Tibial nerve (tissue), 4 donors: ENCODE measurements around the gene ABHD16B. TPM values are rescaled to one million over a fixed set of nuclear protein-coding genes. Genes with fewer than 3 reads are reported as not detected.

Experiments
- DNase-seq, 2 donors: peaks; one replicate each; pipeline ENCODE4 v3.0.0-alpha.2; 2019; ENCODE audit warnings: low spot score in 2 of 2
- H3K27ac ChIP-seq, 4 donors: fragments of 200-600 bp; sonication (generic) in 3 of 4; one replicate each; pipeline ENCODE4 v1.5.1; 2017 to 2019; ENCODE audit warnings: mild to moderate bottlenecking in 1 of 4
- H3K27me3 ChIP-seq, 2 donors: fragments of 200-600 bp; sonication (generic) in 1 of 2; one replicate each; pipeline versions ENCODE4 v1.5.1 to v1.6.0; 2017 to 2019
- H3K36me3 ChIP-seq, 3 donors: fragments of 200-600 bp; sonication (generic); one replicate each; pipeline ENCODE4 v1.5.1; 2018 to 2019
- H3K4me1 ChIP-seq, 4 donors: fragments of 200-600 bp; sonication (generic) in 3 of 4; one replicate each; pipeline ENCODE4 v1.5.1; 2017 to 2019
- H3K4me3 ChIP-seq, 4 donors: fragments of 200-600 bp; sonication (generic) in 3 of 4; one replicate each; pipeline ENCODE4 v1.5.1; 2017 to 2019; ENCODE audit warnings: mild to moderate bottlenecking in 1 of 4, moderate library complexity in 1 of 4
- H3K9me3 ChIP-seq, 4 donors: fragments of 200-600 bp; sonication (generic) in 3 of 4; one replicate each; pipeline ENCODE4 v1.5.1; 2017 to 2019
- CTCF ChIP-seq, 5 experiments: fragments of 200-600 bp in 3 of 5; fragments of 450-650 bp in 2 of 5; sonication (generic) in 3 of 5; IDR thresholded peaks; one replicate each; pipeline ENCODE4 v1.5.1; 2016 to 2019; ENCODE audit warnings: antibody characterized with exemption in 5 of 5, mild to moderate bottlenecking in 3 of 5, moderate library complexity in 2 of 5
- EP300 ChIP-seq, 2 donors: sonication (generic); formaldehyde crosslinking; IDR thresholded peaks; one replicate each; pipeline ENCODE4 v1.6.1; 2017; ENCODE audit warnings: antibody characterized with exemption in 2 of 2, mild to moderate bottlenecking in 1 of 2
- POLR2A ChIP-seq, 2 donors: fragments of 450-650 bp; IDR thresholded peaks; one replicate each; pipeline ENCODE4 v1.6.1; 2017; ENCODE audit warnings: antibody characterized with exemption in 2 of 2, mild to moderate bottlenecking in 2 of 2, moderate library complexity in 2 of 2
- WGBS, 2 donors: methylation state at CpG; one replicate each; pipeline ENCODE4 v1.1.5; 2018; 5-methylcytosine and 5-hydroxymethylcytosine counted together
- total RNA-seq, 4 donors: library from RNA; depleted of rRNA; stranded (reverse); fragments of >200 nt; gene quantifications; one replicate each; pipeline ENCODE4 v1.1.0, GENCODE V29; 2016

ABHD16B gene
- total RNA-seq, 4 donors from 2014 or later: not detected

DNA sequence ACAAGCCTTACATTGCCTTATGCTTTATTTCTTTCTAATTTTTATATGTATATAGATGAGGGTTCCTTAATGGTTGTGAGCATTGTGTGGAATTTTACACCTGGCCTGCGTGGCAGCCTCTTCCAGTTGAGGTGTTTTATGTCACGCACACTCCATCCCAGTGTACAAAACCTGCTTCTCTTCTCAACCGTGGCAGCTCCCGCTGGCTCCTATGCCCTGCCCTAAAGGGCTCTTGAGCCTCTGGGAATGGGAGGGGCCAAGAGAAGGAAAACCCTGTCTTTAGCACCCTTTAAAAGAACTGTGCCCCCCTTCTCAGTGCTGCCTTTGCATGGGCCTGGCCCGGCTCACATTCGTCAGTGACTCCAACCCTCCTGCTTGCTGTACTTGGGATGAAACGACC, 29.3 kb downstream of the ABHD16B start:
- Histone ChIP-seq H3K4me1 (peaks cover 0 to 10% (median 4%) of the 10 kb centered on the region in 4 donors), H3K27me3 (no peaks in the 10 kb centered on the region), H3K36me3 (peaks cover 0 to 69% (median 15%) of the 10 kb centered on the region in 3 donors), H3K27ac (peak overlapping the region in 1 of 4 donors; percentile 56), H3K9me3 (no peaks in the 10 kb centered on the region), H3K4me3 (no peak overlapping the region)
- no peak for DNase-seq
- TF ChIP-seq EP300 (IDR thresholded peaks at IDR 0.05) (no peak), POLR2A (IDR thresholded peaks at IDR 0.05) (no peak), CTCF (IDR thresholded peaks at IDR 0.05) (no peak)
- 71 to 79% methylated on average over 7 of the region's 7 CpGs for WGBS, 2 donors

GRCh38 chr20:63891061-63892002, 30.0 kb downstream of the ABHD16B start:
- H3K36me3 ChIP-seq: peaks cover 0 to 62% (median 15%) of the 10 kb centered on the region in 3 donors
- TF ChIP-seq CTCF (IDR thresholded peaks at IDR 0.05) (no peak), EP300 (IDR thresholded peaks at IDR 0.05) (no peak), POLR2A (IDR thresholded peaks at IDR 0.05) (no peak)
- no peak for DNase-seq
- WGBS, 2 donors: 85 to 86% methylated on average over 28 to 29 of the region's 29 CpGs
- no peak overlapping the region for H3K4me3 ChIP-seq
- H3K9me3 ChIP-seq: no peaks in the 10 kb centered on the region
- H3K4me1 ChIP-seq: peaks cover 0 to 16% (median 5%) of the 10 kb centered on the region in 4 donors
- peak overlapping the region in 1 of 4 donors; percentile 56 for H3K27ac ChIP-seq
- H3K27me3 ChIP-seq: no peaks in the 10 kb centered on the region

GRCh38 chr20:63892402-63892801, 31.1 kb downstream of the ABHD16B start:
- DNase-seq: no peak
- WGBS, 2 donors: 91 to 92% methylated on average over 7 of the region's 7 CpGs
- no peaks in the 10 kb centered on the region for H3K27me3 ChIP-seq
- no peak overlapping the region for H3K27ac ChIP-seq
- H3K9me3 ChIP-seq: no peaks in the 10 kb centered on the region
- peaks cover 0 to 52% (median 11%) of the 10 kb centered on the region in 3 donors for H3K36me3 ChIP-seq
- no peak overlapping the region for H3K4me3 ChIP-seq
- peaks cover 0 to 27% (median 13%) of the 10 kb centered on the region in 4 donors for H3K4me1 ChIP-seq
- TF ChIP-seq CTCF (IDR thresholded peaks at IDR 0.05) (no peak), POLR2A (IDR thresholded peaks at IDR 0.05) (no peak), EP300 (IDR thresholded peaks at IDR 0.05) (no peak)

GRCh38 chr20:63893999-63894357, 32.7 kb downstream of the ABHD16B start:
- 28 to 32% methylated on average over 6 of the region's 6 CpGs for WGBS, 2 donors
- H3K27me3 ChIP-seq: no peaks in the 10 kb centered on the region
- H3K27ac ChIP-seq: peak overlapping the region in 3 of 4 donors; percentile 26 to 87 (median 60)
- peaks cover 0 to 43% (median 14%) of the 10 kb centered on the region in 4 donors for H3K4me1 ChIP-seq
- no peak for TF ChIP-seq CTCF (IDR thresholded peaks at IDR 0.05)
- no peak for TF ChIP-seq POLR2A (IDR thresholded peaks at IDR 0.05)
- H3K9me3 ChIP-seq: no peaks in the 10 kb centered on the region
- DNase-seq: no peak
- H3K4me3 ChIP-seq: peak overlapping the region in 2 of 4 donors; percentile 37 to 77
- H3K36me3 ChIP-seq: peaks cover 0 to 43% (median 9%) of the 10 kb centered on the region in 3 donors
